Esophagus squamous epithelium (tissue), 5 donors: Measurements from ENCODE around the gene UGT3A2. TPM values are rescaled to one million over a fixed set of nuclear protein-coding genes. Genes with fewer than 3 reads are reported as not detected.

Source experiments
- DNase-seq: peaks from one replicate; lab custom pipeline; 2025; lab: John Stamatoyannopoulos, UW
- H3K27ac ChIP-seq, 4 donors: fragments of 200-600 bp; sonication (generic); one replicate each; pipeline ENCODE4 v1.5.1; 2016 to 2019; ENCODE audit warnings: mild to moderate bottlenecking in 1 of 4
- H3K27me3 ChIP-seq, 4 donors: fragments of 200-600 bp; sonication (generic); 1 replicate in 3 of 4; 2 replicates in 1 of 4; pipeline versions ENCODE4 v1.5.1 to v1.6.0; 2017 to 2021; ENCODE audit warnings: antibody characterized with exemption in 1 of 4
- H3K36me3 ChIP-seq, 3 donors: fragments of 200-600 bp; sonication (generic); one replicate each; pipeline ENCODE4 v1.5.1; 2016 to 2019
- H3K4me1 ChIP-seq, 3 donors: fragments of 200-600 bp; sonication (generic); one replicate each; pipeline ENCODE4 v1.5.1; 2017 to 2019
- H3K4me3 ChIP-seq, 4 donors: fragments of 200-600 bp; sonication (generic); 1 replicate in 3 of 4; 2 replicates in 1 of 4; pipeline ENCODE4 v1.5.1; 2016 to 2019; ENCODE audit warnings: mild to moderate bottlenecking in 2 of 4, moderate library complexity in 1 of 4
- H3K9me3 ChIP-seq, 3 donors: fragments of 200-600 bp; sonication (generic); one replicate each; pipeline ENCODE4 v1.5.1; 2016 to 2019
- CTCF ChIP-seq, 6 experiments: fragments of 450-650 bp in 4 of 6; fragments of 200-600 bp in 2 of 6; sonication (generic) in 2 of 6; IDR thresholded peaks; one replicate each; pipeline ENCODE4 v1.5.1; 2016 to 2019; ENCODE audit warnings: antibody characterized with exemption in 6 of 6, mild to moderate bottlenecking in 4 of 6, moderate library complexity in 4 of 6
- POLR2A ChIP-seq, 4 donors: fragments of 450-650 bp; IDR thresholded peaks; one replicate each; pipeline ENCODE4 v1.6.1; 2017; ENCODE audit warnings: antibody characterized with exemption in 4 of 4, mild to moderate bottlenecking in 4 of 4, moderate library complexity in 3 of 4
- WGBS, 2 donors: methylation state at CpG; one replicate each; pipeline ENCODE4 v1.1.5; 2018; 5-methylcytosine and 5-hydroxymethylcytosine counted together
- intact Hi-C: fragments of 100-400 bp; cut with DNase I; formaldehyde crosslinking; loops from one replicate; pipeline ENCODE4 v1.15.0; 2022
- total RNA-seq, 4 donors: library from RNA; depleted of rRNA; stranded (reverse); fragments of >200 nt; gene quantifications; one replicate each; pipeline ENCODE4 v1.1.0, GENCODE V29; 2016
- donor health status: DM: yes; HTN: yes; CAD: no.

Gene UGT3A2, protein sequence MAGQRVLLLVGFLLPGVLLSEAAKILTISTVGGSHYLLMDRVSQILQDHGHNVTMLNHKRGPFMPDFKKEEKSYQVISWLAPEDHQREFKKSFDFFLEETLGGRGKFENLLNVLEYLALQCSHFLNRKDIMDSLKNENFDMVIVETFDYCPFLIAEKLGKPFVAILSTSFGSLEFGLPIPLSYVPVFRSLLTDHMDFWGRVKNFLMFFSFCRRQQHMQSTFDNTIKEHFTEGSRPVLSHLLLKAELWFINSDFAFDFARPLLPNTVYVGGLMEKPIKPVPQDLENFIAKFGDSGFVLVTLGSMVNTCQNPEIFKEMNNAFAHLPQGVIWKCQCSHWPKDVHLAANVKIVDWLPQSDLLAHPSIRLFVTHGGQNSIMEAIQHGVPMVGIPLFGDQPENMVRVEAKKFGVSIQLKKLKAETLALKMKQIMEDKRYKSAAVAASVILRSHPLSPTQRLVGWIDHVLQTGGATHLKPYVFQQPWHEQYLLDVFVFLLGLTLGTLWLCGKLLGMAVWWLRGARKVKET
- not detected for total RNA-seq

DNA sequence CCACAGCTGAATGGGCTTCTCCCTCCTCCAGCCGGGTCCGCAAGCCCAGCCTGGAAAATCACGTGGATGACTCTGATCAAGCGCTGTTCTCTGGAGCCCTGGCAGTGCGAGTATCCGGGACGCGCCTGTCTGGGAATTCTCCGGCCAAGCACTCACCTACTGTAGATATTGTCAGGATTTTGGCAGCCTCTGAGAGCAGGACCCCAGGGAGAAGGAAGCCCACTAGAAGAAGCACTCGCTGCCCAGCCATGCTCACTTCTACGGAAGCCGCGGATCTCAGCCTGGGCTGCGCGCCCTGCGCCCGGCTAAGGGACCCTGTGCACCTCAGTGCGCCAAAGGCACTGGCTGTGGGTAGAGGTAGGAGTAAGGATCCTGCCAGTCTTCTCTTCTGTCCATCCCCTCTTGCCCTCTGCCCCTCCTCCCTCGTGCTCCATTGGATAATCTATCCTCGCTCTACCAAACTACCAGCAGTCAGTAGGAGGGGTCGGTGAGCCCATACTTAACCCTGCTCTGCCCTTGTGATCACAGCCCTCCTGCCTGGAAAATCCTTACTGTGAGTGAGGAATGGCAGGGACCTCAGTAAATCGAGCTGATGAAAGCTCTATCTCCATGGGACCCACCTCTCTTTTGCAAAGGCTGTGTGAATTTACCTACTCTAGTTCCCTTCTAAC lies at the start of gene UGT3A2:
Gene UGT3A2, minus strand, starts transcription at position 343 of the 671 bp plus-strand sequence. Its CDS starts 93 bp downstream, at position 250.
- TF ChIP-seq POLR2A (IDR thresholded peaks at IDR 0.05) (no peak), CTCF (IDR thresholded peaks at IDR 0.05) (no peak)
- WGBS, 2 donors = 4 to 5% methylated on average over 5 to 18 of the region's 22 CpGs

DNA sequence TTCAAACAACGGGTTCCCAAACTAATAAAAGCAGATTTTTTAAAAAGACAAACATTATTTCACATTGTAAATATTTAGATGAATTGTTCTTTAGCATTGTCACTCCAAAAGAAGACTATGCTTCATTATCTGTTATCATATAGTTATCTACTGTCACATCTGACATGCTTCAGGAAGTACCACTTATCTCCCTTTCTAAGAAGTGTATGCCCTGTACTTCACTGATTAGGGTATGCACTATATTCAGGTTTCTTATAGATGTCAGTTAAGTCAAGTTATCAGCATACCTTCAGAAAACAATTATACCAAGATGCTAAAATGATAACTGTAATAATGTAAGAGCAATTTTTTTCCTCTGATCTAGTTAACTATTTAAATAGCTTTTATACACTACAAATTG lies 44.6 kb upstream of the UGT3A2 start:
- no peaks in the 10 kb centered on the region for H3K27me3 ChIP-seq
- no peak overlapping the region for H3K27ac ChIP-seq
- no peaks in the 10 kb centered on the region for H3K9me3 ChIP-seq
- H3K36me3 ChIP-seq = peaks cover 0 to 97% (median 5%) of the 10 kb centered on the region in 3 donors
- H3K4me3 ChIP-seq = no peak overlapping the region
- TF ChIP-seq CTCF (IDR thresholded peaks at IDR 0.05) (no peak), POLR2A (IDR thresholded peaks at IDR 0.05) (no peak)
- no peak for DNase-seq
- intact Hi-C loops = no loop called here
- WGBS, 2 donors = 82 to 92% methylated on average over 1 of the region's 1 CpG
- no peaks in the 10 kb centered on the region for H3K4me1 ChIP-seq

More for the DNA sequence above, at the start of gene UGT3A2:
- no peak for DNase-seq
- Histone ChIP-seq H3K4me1 (no peaks in the 10 kb centered on the region), H3K27ac (no peak within 1 kb of the TSS), H3K9me3 (no peaks in the 10 kb centered on the region), H3K36me3 (no peaks in the 10 kb centered on the region), H3K27me3 (peaks cover 0 to 45% (median 0%) of the 10 kb centered on the region in 4 donors), H3K4me3 (peak within 1 kb of the TSS in 1 of 4 donors; percentile 18)
- intact Hi-C loops = no loop called here

DNA sequence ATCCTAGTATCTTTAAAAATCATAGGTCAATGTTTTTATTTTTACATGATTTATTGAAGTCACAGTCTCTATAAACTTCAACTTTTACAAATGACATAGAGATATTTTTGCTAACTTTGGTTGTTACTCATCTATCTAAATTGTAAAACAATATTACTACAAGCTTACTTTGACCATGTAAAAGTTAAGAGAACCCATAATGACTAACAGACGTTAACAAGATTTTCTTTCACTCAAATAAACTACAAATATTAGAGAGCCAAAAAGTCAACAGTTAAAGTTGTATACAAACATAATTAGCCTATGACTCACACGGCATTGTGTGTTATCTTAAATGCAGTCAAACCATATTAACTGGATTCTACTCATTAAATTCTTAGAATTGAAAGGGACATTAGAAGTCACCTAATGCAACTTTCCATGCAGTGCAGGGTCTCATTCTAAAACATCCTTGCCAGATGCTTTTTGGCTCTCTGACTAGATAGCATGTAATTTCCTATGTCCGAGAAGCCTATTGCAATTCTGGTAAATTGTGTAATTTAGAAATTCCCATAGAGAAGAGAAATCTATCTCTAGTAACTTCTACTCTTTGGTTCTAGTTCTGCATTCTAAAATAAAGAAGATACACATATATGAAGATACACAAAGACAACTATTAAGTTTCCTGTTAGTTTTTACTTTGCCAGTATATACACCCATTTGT lies 42.2 kb upstream of the UGT3A2 start:
- Histone ChIP-seq H3K4me3 (no peak overlapping the region), H3K4me1 (no peaks in the 10 kb centered on the region), H3K27me3 (no peaks in the 10 kb centered on the region), H3K9me3 (no peaks in the 10 kb centered on the region), H3K36me3 (peaks cover 0 to 97% (median 5%) of the 10 kb centered on the region in 3 donors), H3K27ac (no peak overlapping the region)
- TF ChIP-seq POLR2A (IDR thresholded peaks at IDR 0.05) (no peak), CTCF (IDR thresholded peaks at IDR 0.05) (no peak)
- DNase-seq = no peak
- 69 to 75% methylated on average over 3 of the region's 3 CpGs for WGBS, 2 donors
- intact Hi-C loops = no loop called here

GRCh38 chr5:36105819-36106218 lies 39.1 kb upstream of the UGT3A2 start:
- no peak for DNase-seq
- Histone ChIP-seq H3K4me1 (no peaks in the 10 kb centered on the region), H3K36me3 (peaks cover 0 to 91% (median 5%) of the 10 kb centered on the region in 3 donors), H3K9me3 (no peaks in the 10 kb centered on the region), H3K27me3 (no peaks in the 10 kb centered on the region), H3K4me3 (no peak overlapping the region), H3K27ac (no peak overlapping the region)
- TF ChIP-seq CTCF (IDR thresholded peaks at IDR 0.05) (no peak), POLR2A (IDR thresholded peaks at IDR 0.05) (no peak)
- WGBS, 2 donors = 57 to 88% methylated on average over 2 of the region's 2 CpGs
- intact Hi-C loops = no loop called here
